Measurements from ENCODE around the gene LRRC74B. TPM values are rescaled to one million over a fixed set of nuclear protein-coding genes. Genes with fewer than 3 reads are reported as not detected.

LRRC74B gene
- total RNA-seq, 4 donors from 2014 or later: not detected

DNA sequence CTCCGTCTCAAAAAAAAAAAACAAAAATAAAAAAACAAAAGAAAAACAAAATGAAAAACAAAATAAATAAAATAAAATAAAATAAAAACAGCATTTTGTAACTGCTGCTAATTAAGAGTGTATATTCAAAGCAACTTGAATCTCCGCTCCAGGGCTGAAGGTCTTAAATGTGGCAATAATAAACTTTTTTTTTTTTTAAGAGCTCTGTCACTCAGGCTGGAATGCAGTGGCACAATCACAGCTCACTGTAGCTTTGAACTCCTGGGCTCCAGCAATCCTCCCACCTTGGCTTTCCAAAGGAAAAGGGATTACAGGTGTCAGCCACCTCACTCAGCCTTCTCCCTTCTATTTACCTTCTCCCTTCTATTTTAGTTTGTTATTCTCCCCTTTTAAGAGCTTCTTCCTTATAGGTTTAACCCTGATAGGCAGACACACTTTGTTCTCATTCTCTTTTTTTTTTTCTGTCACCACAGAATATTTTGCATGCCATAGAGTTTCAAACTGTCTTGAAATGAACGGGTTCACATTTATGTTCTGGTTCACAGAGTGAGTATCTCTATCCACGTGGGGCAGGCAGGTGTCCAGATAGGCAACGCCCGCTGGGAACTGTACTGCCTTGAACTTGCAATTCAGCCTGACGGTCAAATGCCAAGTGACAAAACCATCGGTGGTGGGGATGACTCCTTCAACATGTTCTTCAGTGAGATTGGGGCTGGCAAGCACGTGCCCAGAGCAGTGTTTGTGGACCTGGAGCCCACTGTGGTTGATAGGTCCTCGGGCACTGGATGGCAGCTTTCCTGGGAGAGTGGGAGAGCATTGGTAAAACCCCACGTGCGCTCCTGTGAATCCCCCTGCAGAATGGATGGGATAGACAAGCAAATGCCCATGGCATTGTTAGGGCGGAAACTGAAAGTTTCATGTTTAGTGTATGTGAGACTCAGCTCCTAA is 19.4 kb downstream of the LRRC74B start:
- Histone ChIP-seq H3K27ac (no peak overlapping the region), H3K4me1 (no peaks in the 10 kb centered on the region), H3K4me3 (no peak overlapping the region), H3K36me3 (no peaks in the 10 kb centered on the region), H3K27me3 (no peaks in the 10 kb centered on the region), H3K9me3 (no peaks in the 10 kb centered on the region)
- TF ChIP-seq, protein P1, sequence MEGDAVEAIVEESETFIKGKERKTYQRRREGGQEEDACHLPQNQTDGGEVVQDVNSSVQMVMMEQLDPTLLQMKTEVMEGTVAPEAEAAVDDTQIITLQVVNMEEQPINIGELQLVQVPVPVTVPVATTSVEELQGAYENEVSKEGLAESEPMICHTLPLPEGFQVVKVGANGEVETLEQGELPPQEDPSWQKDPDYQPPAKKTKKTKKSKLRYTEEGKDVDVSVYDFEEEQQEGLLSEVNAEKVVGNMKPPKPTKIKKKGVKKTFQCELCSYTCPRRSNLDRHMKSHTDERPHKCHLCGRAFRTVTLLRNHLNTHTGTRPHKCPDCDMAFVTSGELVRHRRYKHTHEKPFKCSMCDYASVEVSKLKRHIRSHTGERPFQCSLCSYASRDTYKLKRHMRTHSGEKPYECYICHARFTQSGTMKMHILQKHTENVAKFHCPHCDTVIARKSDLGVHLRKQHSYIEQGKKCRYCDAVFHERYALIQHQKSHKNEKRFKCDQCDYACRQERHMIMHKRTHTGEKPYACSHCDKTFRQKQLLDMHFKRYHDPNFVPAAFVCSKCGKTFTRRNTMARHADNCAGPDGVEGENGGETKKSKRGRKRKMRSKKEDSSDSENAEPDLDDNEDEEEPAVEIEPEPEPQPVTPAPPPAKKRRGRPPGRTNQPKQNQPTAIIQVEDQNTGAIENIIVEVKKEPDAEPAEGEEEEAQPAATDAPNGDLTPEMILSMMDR (IDR thresholded peaks at IDR 0.05): no peak
- TF ChIP-seq POLR2A (IDR thresholded peaks at IDR 0.05) (no peak), EP300 (IDR thresholded peaks at IDR 0.05) (no peak), POLR2AphosphoS5 (IDR thresholded peaks at IDR 0.05) (no peak)
- 57 to 62% methylated on average over 5 to 6 of the region's 13 CpGs for WGBS, 2 donors (ENCODE audit: low coverage in 1 of 2)
- no peak for ATAC-seq

DNA sequence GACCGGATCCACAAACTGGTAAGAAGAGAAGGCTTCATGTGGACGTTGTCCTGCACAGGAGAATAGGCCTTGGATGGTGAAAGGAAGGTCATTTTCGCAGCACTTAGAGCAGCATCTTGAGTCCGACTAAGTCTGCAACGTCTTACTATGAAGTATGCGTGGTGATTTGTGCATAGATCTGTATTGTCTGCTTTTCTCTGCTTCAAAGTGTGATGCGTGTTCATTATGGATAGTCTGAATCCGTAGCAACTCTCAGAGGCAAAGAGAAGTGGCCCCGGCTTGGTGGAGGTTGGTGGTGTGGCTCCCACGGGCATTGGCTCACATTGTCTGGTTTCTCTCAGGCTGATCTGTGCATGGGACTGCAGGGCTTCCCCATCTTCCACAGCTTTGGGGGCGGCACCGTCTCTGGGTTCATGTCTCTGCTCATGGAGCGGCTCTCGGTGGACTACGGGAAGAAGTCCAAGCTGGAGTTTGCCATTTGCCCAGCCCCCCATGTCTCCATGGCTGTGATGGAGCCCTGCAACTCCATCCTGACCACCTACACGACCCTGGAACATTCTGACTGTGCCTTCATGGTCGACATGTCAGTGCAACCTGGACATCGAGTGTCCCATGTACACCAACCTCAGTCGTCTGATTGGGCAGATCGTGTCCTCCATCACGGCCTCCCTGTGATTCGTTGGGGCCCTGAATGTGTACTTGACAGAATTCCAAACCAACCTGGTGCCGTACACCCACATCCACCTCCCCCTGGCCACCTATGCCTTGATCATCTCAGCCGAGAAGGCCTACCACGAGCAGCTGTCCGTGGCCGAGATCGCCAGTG is 21.5 kb downstream of the LRRC74B start:
- TF ChIP-seq POLR2A (IDR thresholded peaks at IDR 0.05) (no peak), EP300 (IDR thresholded peaks at IDR 0.05) (no peak), POLR2AphosphoS5 (IDR thresholded peaks at IDR 0.05) (no peak)
- TF ChIP-seq, protein P1 (IDR thresholded peaks at IDR 0.05): no peak
- Histone ChIP-seq H3K9me3 (no peaks in the 10 kb centered on the region), H3K4me3 (no peak overlapping the region), H3K36me3 (no peaks in the 10 kb centered on the region), H3K27me3 (no peaks in the 10 kb centered on the region), H3K27ac (no peak overlapping the region), H3K4me1 (no peaks in the 10 kb centered on the region)
- WGBS, 2 donors (ENCODE audit: low coverage in 1 of 2): 83 to 89% methylated on average over 6 to 13 of the region's 28 CpGs
- no peak for ATAC-seq

DNA sequence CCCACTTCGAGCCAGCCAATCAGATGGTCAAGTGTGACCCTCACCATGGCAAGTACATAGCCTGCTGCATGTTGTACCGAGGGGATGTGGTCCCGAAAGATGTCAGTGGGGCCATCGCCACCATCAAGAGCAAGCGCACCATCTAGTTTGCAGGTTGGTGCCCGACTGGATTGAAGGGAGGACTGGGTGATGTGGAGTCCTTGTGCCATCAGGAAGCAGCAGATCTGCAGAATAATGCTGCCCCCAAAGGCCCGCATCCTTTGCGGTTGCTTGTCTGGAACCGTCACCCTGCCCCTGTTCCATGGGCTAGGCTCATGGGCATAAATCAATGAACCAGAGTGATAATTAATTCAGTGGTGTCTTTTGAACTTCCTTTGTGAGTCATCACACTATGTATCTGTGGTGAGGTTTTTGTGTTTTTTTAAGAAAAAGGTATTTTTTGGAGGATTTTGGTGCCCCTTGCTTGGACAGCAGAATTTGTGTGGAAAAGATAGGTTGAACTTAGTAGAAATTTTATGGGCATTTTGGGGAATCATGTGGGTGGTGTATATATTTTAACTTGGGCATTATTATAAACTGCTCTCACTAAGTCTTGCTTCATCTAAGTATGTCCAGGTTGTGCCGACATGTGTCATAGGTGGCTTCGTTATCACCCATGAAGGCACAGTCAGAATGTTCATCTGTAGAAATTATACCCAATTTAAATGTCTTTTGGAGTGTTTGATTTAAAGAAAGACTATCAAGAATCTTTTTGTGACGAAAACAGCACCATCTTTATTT is 22.3 kb downstream of the LRRC74B start:
- WGBS, 2 donors (ENCODE audit: low coverage in 1 of 2): 82 to 91% methylated on average over 4 of the region's 12 CpGs
- Histone ChIP-seq H3K27ac (no peak overlapping the region), H3K4me1 (no peaks in the 10 kb centered on the region), H3K36me3 (no peaks in the 10 kb centered on the region), H3K4me3 (no peak overlapping the region), H3K27me3 (no peaks in the 10 kb centered on the region), H3K9me3 (no peaks in the 10 kb centered on the region)
- TF ChIP-seq EP300 (IDR thresholded peaks at IDR 0.05): no peak
- TF ChIP-seq, protein P1 (IDR thresholded peaks at IDR 0.05): no peak
- no peak for TF ChIP-seq POLR2A (IDR thresholded peaks at IDR 0.05)
- no peak for TF ChIP-seq POLR2AphosphoS5 (IDR thresholded peaks at IDR 0.05)
- no peak for ATAC-seq

DNA sequence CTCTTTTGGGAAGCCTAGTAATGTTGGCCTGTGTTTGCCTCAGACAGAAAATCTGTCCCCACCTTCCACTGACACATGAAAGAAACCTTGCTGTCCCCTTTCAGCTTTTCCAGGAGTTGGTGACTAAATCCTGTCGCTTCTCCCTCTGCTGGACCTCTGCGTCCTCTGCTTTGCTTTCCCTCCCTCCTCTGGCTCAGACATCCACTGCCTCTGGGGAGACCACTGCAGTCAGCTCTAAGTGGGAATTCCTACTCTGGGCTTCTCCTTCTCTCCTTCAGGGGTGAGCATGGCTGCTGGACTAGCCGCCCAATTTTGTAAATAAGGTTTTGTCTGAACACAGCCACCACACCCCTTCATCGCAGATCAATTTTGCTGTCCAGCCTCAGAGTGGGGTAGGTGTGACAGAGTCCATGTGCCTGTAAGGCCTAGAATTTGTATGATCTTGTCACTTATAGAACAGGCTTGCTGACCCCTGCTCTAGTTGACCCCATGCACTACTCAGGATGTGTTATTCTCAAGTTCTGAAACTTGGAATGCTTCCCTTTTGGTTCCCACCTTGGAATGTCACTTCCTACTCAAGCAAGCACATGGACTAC is 23.0 kb downstream of the LRRC74B start:
- Histone ChIP-seq H3K4me1 (no peaks in the 10 kb centered on the region), H3K27ac (no peak overlapping the region), H3K27me3 (no peaks in the 10 kb centered on the region), H3K4me3 (no peak overlapping the region), H3K9me3 (no peaks in the 10 kb centered on the region), H3K36me3 (no peaks in the 10 kb centered on the region)
- TF ChIP-seq, protein P1 (IDR thresholded peaks at IDR 0.05): no peak
- no peak for TF ChIP-seq EP300 (IDR thresholded peaks at IDR 0.05)
- no peak for TF ChIP-seq POLR2AphosphoS5 (IDR thresholded peaks at IDR 0.05)
- no peak for TF ChIP-seq POLR2A (IDR thresholded peaks at IDR 0.05)
- WGBS, 2 donors (ENCODE audit: low coverage in 1 of 2): 49 to 67% methylated on average over 2 to 4 of the region's 4 CpGs
- ATAC-seq: no peak

Measured in gastroesophageal sphincter (tissue), 4 donors.